Colonic mucosa (tissue), 4 donors: ENCODE results near the gene ZDHHC6. TPM values are rescaled to one million over a fixed set of nuclear protein-coding genes. Genes with fewer than 3 reads are reported as not detected.
"Not testable (repeated sequence)": the region's sequence is repeated elsewhere in the genome, so short reads cannot be mapped to it uniquely, and the experiment has no call there.

ENCODE experiments used
- DNase-seq: peaks from one replicate; pipeline ENCODE4 v3.0.0-alpha.2; 2020
- H3K27ac ChIP-seq: fragments of 200-600 bp; one replicate; pipeline ENCODE4 v1.8.0; 2021
- H3K27me3 ChIP-seq: fragments of 200-600 bp; one replicate; pipeline ENCODE4 v1.8.0; 2021
- H3K36me3 ChIP-seq: fragments of 200-600 bp; one replicate; pipeline ENCODE4 v1.8.0; 2021
- H3K4me1 ChIP-seq: fragments of 200-600 bp; one replicate; pipeline ENCODE4 v1.8.0; 2021; ENCODE audit warnings: mild to moderate bottlenecking
- H3K4me3 ChIP-seq: fragments of 200-600 bp; one replicate; pipeline ENCODE4 v1.8.0; 2021
- H3K9ac ChIP-seq, 2 donors: one replicate each; pipeline ENCODE4 v1.7.0; 2013; ENCODE audit warnings: control low read depth in 2 of 2, low read depth in 2 of 2, low read length in 2 of 2
- H3K9me3 ChIP-seq: fragments of 200-600 bp; one replicate; pipeline ENCODE4 v1.8.0; 2021
- intact Hi-C: fragments of 100-400 bp; cut with DNase I; formaldehyde crosslinking; loops from one replicate; pipeline ENCODE4 v1.14.1; 2022
- total RNA-seq, 2 donors: library from RNA; stranded (reverse); fragmentation: NEBNext Ultra II Directional in 1 of 2; extraction: Animal tissue kit (Norgen Biotek cat#: 25700) in 1 of 2; gene quantifications; one replicate each; pipeline ENCODE4 v1.2.1, GENCODE V29; 2021
- TF ChIP-seq, protein P1 (sequence below): fragments of 200-600 bp; IDR thresholded peaks from one replicate; pipeline ENCODE4 v1.8.0; 2022; ENCODE audit warnings: antibody characterized with exemption, mild to moderate bottlenecking
- donor health status: healthy.
- donor health status: DM: no; HTN: no; CAD: no.
- donor health status: DM: no; HTN: no; CAD: no.

The ZDHHC6 gene
- total RNA-seq, 2 donors from 2014 or later, result 37.9 to 50.7 TPM

- DNase-seq, result no peak
- Histone ChIP-seq H3K4me1 (peaks cover 5% of the 10 kb centered on the region), H3K36me3 (peaks cover 8% of the 10 kb centered on the region), H3K27me3 (no peaks in the 10 kb centered on the region), H3K27ac (no peak overlapping the region), H3K9ac (no peak overlapping the region), H3K4me3 (no peak overlapping the region), H3K9me3 (no peaks in the 10 kb centered on the region)
- intact Hi-C loops, result no loop called here
- TF ChIP-seq, protein P1, sequence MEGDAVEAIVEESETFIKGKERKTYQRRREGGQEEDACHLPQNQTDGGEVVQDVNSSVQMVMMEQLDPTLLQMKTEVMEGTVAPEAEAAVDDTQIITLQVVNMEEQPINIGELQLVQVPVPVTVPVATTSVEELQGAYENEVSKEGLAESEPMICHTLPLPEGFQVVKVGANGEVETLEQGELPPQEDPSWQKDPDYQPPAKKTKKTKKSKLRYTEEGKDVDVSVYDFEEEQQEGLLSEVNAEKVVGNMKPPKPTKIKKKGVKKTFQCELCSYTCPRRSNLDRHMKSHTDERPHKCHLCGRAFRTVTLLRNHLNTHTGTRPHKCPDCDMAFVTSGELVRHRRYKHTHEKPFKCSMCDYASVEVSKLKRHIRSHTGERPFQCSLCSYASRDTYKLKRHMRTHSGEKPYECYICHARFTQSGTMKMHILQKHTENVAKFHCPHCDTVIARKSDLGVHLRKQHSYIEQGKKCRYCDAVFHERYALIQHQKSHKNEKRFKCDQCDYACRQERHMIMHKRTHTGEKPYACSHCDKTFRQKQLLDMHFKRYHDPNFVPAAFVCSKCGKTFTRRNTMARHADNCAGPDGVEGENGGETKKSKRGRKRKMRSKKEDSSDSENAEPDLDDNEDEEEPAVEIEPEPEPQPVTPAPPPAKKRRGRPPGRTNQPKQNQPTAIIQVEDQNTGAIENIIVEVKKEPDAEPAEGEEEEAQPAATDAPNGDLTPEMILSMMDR, result no peak
These were observed 37.4 kb downstream of the ZDHHC6 start for GRCh38 chr10:112409299-112409698.

GRCh38 chr10:112407696-112408095 is 39.0 kb downstream of the ZDHHC6 start:
- Histone ChIP-seq H3K9me3 (no peaks in the 10 kb centered on the region), H3K27me3 (no peaks in the 10 kb centered on the region), H3K4me3 (no peak overlapping the region), H3K9ac (peak overlapping the region in 1 of 2 donors; percentile 44), H3K36me3 (peaks cover 8% of the 10 kb centered on the region), H3K4me1 (peaks cover 5% of the 10 kb centered on the region), H3K27ac (peak overlapping the region; percentile 46)
- TF ChIP-seq, protein P1, result no peak
- intact Hi-C loops, result no loop called here
- DNase-seq, result no peak

DNA sequence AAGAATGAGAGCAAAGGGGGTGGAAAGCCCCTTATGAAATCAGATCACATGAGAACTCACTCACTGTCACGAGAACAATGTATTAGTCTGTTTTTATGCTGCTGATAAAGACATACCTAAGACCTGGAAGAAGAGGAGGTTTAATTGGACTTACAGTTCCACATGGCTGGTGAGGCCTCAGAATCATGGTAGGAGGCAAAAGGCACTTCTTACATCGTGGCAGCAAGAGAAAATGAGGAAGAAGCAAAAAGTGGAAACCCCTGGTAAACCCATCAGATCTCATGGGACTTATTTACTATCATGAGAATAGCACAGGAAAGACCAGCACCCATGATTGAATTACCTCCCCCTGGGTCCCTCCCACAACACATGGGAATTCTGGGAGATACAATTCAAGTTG is 39.9 kb downstream of the ZDHHC6 start:
- DNase-seq, H3K36me3 ChIP-seq, H3K27me3 ChIP-seq, H3K9ac ChIP-seq, H3K27ac ChIP-seq, H3K9me3 ChIP-seq, H3K4me3 ChIP-seq, intact Hi-C loops, H3K4me1 ChIP-seq: not testable (repeated sequence)

DNA sequence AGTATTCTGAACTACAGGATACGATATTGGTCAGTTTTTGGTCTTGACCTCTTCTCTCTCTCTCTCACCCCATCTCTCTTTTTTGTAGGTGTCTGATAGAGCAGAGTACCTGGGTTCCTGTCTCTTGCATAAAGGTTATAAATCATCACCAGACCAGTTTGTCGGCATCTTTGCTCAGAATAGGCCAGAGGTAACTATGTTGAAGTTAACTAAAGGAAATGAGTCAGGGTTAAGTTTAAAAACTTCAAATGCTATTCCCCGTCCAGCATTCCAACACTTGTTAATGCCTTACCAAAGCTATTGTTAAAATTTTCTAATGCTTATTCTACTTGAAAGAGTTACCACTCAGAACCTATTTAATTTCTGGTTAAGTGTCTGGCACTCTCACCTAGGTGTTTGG is 42.1 kb downstream of the ZDHHC6 start:
- no peak for DNase-seq
- peaks cover 1% of the 10 kb centered on the region for H3K36me3 ChIP-seq
- H3K27me3 ChIP-seq, result no peaks in the 10 kb centered on the region
- intact Hi-C loops, result no loop called here
- no peak overlapping the region for H3K9ac ChIP-seq
- peaks cover 5% of the 10 kb centered on the region for H3K4me1 ChIP-seq
- H3K9me3 ChIP-seq, result no peaks in the 10 kb centered on the region
- H3K4me3 ChIP-seq, result no peak overlapping the region
- H3K27ac ChIP-seq, result peak overlapping the region; percentile 82
- TF ChIP-seq, protein P1, result no peak

DNA sequence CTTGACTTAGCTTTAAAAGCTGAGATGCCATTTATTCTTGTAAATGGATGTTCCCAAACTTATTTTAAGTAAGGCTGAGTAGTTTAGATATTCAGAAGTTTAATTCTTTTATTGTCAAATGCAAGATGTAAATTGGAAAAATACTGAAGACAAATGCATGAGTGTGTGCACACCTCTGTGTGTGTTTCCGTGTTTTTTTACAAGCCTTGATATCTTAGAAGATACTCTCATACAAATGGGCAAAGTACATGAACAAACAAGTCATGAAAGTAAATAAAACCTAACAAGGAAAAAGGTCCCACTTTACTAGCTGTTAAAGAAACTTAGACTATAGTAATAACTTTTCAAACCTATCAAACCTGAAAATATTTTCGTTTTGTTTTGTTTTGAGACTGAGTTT is 43.8 kb downstream of the ZDHHC6 start:
- Histone ChIP-seq H3K27ac (peak overlapping the region; percentile 82), H3K9ac (peak overlapping the region in 1 of 2 donors; percentile 62), H3K4me1 (peaks cover 5% of the 10 kb centered on the region), H3K4me3 (no peak overlapping the region), H3K9me3 (no peaks in the 10 kb centered on the region), H3K27me3 (no peaks in the 10 kb centered on the region), H3K36me3 (no peaks in the 10 kb centered on the region)
- intact Hi-C loops, result no loop called here
- TF ChIP-seq, protein P1, result no peak
- DNase-seq, result no peak

- TF ChIP-seq, protein P1, result no peak
- no peak overlapping the region for H3K9ac ChIP-seq
- no peaks in the 10 kb centered on the region for H3K9me3 ChIP-seq
- H3K27ac ChIP-seq, result no peak overlapping the region
- H3K4me3 ChIP-seq, result no peak overlapping the region
- H3K27me3 ChIP-seq, result no peaks in the 10 kb centered on the region
- intact Hi-C loops, result no loop called here
- DNase-seq, result no peak
- H3K4me1 ChIP-seq, result peaks cover 5% of the 10 kb centered on the region
- H3K36me3 ChIP-seq, result no peaks in the 10 kb centered on the region
These were observed 49.1 kb downstream of the ZDHHC6 start for GRCh38 chr10:112397592-112397991.
